Body of pancreas (tissue), 4 donors: ENCODE results near the gene BMP8B. TPM values are rescaled to one million over a fixed set of nuclear protein-coding genes. Genes with fewer than 3 reads are reported as not detected.

Experiments
- ATAC-seq: fragments of 150-250 bp; one replicate; pipeline ENCODE4 v1.9.1; 2016
- DNase-seq, 4 donors: peaks; one replicate each; pipeline ENCODE4 v3.0.0-alpha.2; 2019
- H3K27ac ChIP-seq, 4 donors: fragments of 200-600 bp; sonication (generic); 1 replicate in 3 of 4; 2 replicates in 1 of 4; pipeline versions ENCODE4 v1.5.1 to v1.6.1; 2016 to 2019; ENCODE audit warnings: mild to moderate bottlenecking in 1 of 4, mixed read lengths in 1 of 4, moderate library complexity in 1 of 4
- H3K27me3 ChIP-seq, 2 donors: fragments of 200-600 bp; sonication (generic); one replicate each; pipeline ENCODE4 v1.6.0; 2016; ENCODE audit warnings: mild to moderate bottlenecking in 1 of 2
- H3K36me3 ChIP-seq, 2 donors: fragments of 200-600 bp; sonication (generic); replicated peaks in 1 of 2; 2 replicates each; pipeline ENCODE4 v1.5.1; 2016; ENCODE audit warnings: low read depth in 2 of 2; ENCODE audit not compliant: insufficient read depth in 1 of 2
- H3K4me1 ChIP-seq: fragments of 200-600 bp; sonication (generic); one replicate; pipeline ENCODE4 v1.6.0; 2016
- H3K4me3 ChIP-seq, 2 donors: fragments of 200-600 bp; sonication (generic); 1 replicate in 1 of 2; 2 replicates in 1 of 2; pipeline ENCODE4 v1.5.1; 2016 to 2019
- H3K9me3 ChIP-seq, 3 donors: fragments of 200-600 bp; sonication (generic); 1 replicate in 2 of 3; 2 replicates in 1 of 3; pipeline ENCODE4 v1.5.1; 2016
- POLR2A ChIP-seq, 3 donors: fragments of 450-650 bp; IDR thresholded peaks; one replicate each; pipeline ENCODE4 v1.6.1; 2016; ENCODE audit warnings: antibody characterized with exemption in 3 of 3, mild to moderate bottlenecking in 2 of 3
- WGBS, 2 donors: methylation state at CpG; one replicate each; pipeline ENCODE4 v1.1.5; 2017; 5-methylcytosine and 5-hydroxymethylcytosine counted together
- intact Hi-C: fragments of 100-400 bp; cut with DNase I; formaldehyde crosslinking; loops from one replicate; pipeline ENCODE4 v1.15.1; 2023
- total RNA-seq, 2 donors: library from RNA; depleted of rRNA; stranded (reverse); fragments of >200 nt; gene quantifications; one replicate each; pipeline ENCODE4 v1.1.0, GENCODE V29; 2016
- TF ChIP-seq, protein P1 (sequence below), 7 experiments: fragments of 450-650 bp in 4 of 7; fragments of 200-600 bp in 3 of 7; sonication (generic) in 3 of 7; IDR thresholded peaks; one replicate each; pipeline ENCODE4 v1.5.1; 2016 to 2019; ENCODE audit warnings: antibody characterized with exemption in 7 of 7

BMP8B gene
- total RNA-seq, 2 donors from 2014 or later, result 2.3 to 5.4 TPM

DNA sequence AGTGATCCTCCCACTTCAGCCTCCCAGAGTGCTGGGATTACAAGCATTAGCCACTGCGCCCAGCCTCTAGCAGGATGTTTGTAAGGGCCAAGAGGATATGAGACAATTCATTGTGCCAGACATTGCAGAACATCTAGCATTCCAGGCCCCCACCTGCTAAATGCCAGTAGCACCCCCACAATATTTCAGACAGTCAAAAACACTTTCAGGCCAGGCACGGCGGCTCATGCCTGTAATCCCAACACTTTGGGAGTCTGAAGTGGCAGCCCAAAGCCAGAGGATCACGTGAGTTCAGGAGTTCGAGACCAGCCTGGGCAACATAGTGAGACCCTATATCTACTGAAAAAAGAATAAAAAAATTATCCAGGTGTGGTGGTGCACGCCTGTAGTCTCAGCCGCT, 37.1 kb downstream of the BMP8B start:
- no peak for ATAC-seq
- Histone ChIP-seq H3K4me1 (no peaks in the 10 kb centered on the region), H3K9me3 (no peaks in the 10 kb centered on the region), H3K4me3 (no peak overlapping the region), H3K27ac (no peak overlapping the region), H3K36me3 (peaks cover 14 to 57% of the 10 kb centered on the region in 2 donors), H3K27me3 (no peaks in the 10 kb centered on the region)
- TF ChIP-seq, protein P1, sequence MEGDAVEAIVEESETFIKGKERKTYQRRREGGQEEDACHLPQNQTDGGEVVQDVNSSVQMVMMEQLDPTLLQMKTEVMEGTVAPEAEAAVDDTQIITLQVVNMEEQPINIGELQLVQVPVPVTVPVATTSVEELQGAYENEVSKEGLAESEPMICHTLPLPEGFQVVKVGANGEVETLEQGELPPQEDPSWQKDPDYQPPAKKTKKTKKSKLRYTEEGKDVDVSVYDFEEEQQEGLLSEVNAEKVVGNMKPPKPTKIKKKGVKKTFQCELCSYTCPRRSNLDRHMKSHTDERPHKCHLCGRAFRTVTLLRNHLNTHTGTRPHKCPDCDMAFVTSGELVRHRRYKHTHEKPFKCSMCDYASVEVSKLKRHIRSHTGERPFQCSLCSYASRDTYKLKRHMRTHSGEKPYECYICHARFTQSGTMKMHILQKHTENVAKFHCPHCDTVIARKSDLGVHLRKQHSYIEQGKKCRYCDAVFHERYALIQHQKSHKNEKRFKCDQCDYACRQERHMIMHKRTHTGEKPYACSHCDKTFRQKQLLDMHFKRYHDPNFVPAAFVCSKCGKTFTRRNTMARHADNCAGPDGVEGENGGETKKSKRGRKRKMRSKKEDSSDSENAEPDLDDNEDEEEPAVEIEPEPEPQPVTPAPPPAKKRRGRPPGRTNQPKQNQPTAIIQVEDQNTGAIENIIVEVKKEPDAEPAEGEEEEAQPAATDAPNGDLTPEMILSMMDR (IDR thresholded peaks at IDR 0.05), result no peak
- no peak for TF ChIP-seq POLR2A (IDR thresholded peaks at IDR 0.05)
- 92 to 94% methylated on average over 7 of the region's 7 CpGs for WGBS, 2 donors
- intact Hi-C loops, result no loop called here
- no peak for DNase-seq

DNA sequence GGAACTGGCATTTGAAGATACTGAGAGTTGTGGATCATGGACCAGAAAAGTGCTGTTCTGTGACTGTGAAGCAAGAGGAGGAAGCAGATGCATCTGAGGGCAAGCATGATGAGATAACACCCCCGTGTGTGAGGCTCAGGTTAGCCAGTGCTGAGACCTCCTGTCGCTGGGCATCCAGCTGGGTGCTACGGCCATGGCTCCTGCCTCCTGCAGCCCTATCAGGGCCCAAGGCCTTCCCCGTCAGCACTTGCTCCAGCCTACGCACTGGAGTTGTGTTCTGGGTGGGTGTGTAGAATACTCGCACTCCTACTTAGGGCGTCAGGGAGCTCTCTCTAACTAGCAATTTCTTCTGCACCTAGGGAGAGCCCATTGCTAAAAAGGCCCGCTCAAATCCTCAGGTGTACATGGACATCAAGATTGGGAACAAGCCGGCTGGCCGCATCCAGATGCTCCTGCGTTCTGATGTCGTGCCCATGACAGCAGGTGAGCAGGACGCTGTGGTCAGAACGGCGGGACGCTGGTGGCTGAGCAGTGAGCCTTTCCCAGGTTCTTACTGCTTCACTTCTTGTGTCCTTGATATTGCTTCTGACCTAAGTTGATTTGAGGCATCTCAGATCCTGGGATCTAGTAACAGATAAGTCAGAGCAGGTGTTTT, 43.5 kb downstream of the BMP8B start:
- ATAC-seq (no peak), DNase-seq (no peak)

DNA sequence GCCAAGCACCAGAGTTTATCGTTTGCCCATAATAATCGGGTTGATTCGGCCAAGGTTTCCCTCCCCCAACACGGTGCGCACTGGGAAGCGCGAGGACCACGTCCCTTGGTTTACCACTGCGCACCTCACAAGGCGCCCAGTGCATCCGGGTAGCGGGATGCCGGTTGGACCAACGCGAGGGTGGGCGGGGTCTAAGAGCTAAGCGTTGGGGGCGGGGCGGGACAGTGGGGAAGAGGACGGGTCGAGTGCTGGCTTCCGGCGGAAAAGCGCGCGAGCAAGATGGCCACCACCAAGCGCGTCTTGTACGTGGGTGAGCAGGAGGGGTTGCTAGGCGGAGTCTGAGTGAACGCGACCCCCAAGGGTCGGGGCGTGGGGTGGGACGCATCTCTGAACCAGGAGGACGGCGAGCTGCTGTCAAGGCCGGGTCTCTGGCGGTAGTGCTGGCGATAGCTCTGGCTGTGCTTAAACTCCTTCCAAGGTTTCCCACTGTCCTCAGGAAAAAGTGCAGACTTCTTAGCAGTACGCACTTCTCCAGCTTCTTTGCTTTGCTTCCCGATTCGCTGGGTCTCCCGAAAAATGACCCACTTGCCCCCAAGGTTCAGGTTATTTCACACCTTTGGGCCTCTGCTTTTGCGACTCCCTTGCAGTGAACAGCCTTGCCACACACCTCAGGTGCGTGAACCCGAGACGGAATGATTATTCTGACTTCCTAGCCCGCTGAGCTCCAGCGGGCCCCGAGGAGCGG, 49.9 kb downstream of the BMP8B start, which contains the start of gene PPIE:
TSS of gene PPIE (plus strand) at position 261 of the 745 bp plus-strand sequence. CDS start at position 280, 19 bp downstream.
- Histone ChIP-seq H3K4me1 (peaks cover 35% of the 10 kb centered on the region), H3K9me3 (no peaks in the 10 kb centered on the region), H3K27me3 (no peaks in the 10 kb centered on the region), H3K27ac (peak within 1 kb of the TSS; percentile 56 to 78 (median 68)), H3K4me3 (peak within 1 kb of the TSS; percentile 78 to 85), H3K36me3 (peaks cover 8 to 12% of the 10 kb centered on the region in 2 donors)
- intact Hi-C loops, result no loop called here
- DNase-seq (peak; percentile 94 to 98 (median 96)), ATAC-seq (peak; percentile 98)
- TF ChIP-seq, protein P1 (IDR thresholded peaks at IDR 0.05), result no peak
- peak; percentile 30 to 78 (median 73) for TF ChIP-seq POLR2A (IDR thresholded peaks at IDR 0.05)
- WGBS, 2 donors, result 0 to 1% methylated on average over 24 to 52 of the region's 52 CpGs

More for the DNA sequence above, 43.5 kb downstream of the BMP8B start:
- Histone ChIP-seq H3K27me3 (no peaks in the 10 kb centered on the region), H3K4me1 (peaks cover 20% of the 10 kb centered on the region), H3K9me3 (no peaks in the 10 kb centered on the region), H3K36me3 (peaks cover 8 to 51% of the 10 kb centered on the region in 2 donors), H3K27ac (no peak overlapping the region), H3K4me3 (no peak overlapping the region)
- TF ChIP-seq POLR2A (IDR thresholded peaks at IDR 0.05), result no peak
- TF ChIP-seq, protein P1 (IDR thresholded peaks at IDR 0.05), result no peak
- 90 to 92% methylated on average over 12 to 16 of the region's 16 CpGs for WGBS, 2 donors
- intact Hi-C loops, result no loop called here

DNA sequence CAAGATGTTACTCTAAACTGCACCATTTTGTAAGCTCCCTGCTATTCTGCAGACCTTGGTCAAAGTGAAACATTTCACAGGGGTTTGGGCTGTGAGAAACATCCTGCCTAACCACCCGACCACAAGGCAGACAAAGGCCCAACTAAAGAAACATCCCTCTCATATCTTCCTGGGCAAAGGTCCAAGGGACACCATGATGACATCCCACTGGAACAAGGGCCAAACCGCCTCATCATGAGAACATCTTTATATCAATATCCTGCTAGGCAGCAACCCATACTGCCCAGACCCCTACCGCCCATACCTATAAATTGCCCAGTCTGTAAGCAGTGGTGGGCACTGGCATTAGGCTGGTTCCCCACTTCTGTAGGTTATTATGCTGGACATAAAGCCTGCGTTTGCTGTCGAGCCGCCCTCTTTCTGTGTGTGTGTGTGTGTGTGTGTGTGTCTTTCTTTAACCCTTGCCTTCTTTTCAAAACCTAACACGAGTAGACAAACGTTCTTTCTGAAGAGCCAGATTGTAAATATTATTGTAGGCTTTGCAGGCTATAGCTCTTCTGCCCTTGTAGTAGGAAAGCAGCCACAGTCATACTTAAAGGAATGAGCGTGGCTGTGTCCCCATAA, 51.0 kb downstream of the BMP8B start:
- WGBS, 2 donors, result 79 to 85% methylated on average over 9 of the region's 9 CpGs
- H3K27ac ChIP-seq, result no peak overlapping the region
- peaks cover 7 to 8% of the 10 kb centered on the region in 2 donors for H3K36me3 ChIP-seq
- no peaks in the 10 kb centered on the region for H3K9me3 ChIP-seq
- H3K4me1 ChIP-seq, result peaks cover 41% of the 10 kb centered on the region
- intact Hi-C loops, result no loop called here
- DNase-seq, result no peak
- no peak overlapping the region for H3K4me3 ChIP-seq
- ATAC-seq, result no peak
- TF ChIP-seq, protein P1 (IDR thresholded peaks at IDR 0.05), result no peak
- no peak for TF ChIP-seq POLR2A (IDR thresholded peaks at IDR 0.05)
- no peaks in the 10 kb centered on the region for H3K27me3 ChIP-seq
